GM12892 (cell line): ENCODE data around the gene PAX5.

ENCODE experiments used
- DNase-seq: peaks from one replicate; pipeline ENCODE4 v3.0.0; 2011; ENCODE audit not compliant: insufficient read length
- FAIRE-seq: peaks from 2 replicates; lab custom pipeline; 2011; peaks lifted over from hg19 to GRCh38; lab: Jason Lieb, UNC
- POLR2A ChIP-seq: IDR thresholded peaks from 2 replicates; pipeline ENCODE4 v1.6.1; 2011; ENCODE audit warnings: low read depth, low read length, control low read depth
- POLR2AphosphoS5 ChIP-seq: IDR thresholded peaks from 2 replicates; pipeline ENCODE4 v1.6.1; 2011; ENCODE audit warnings: low read depth, low read length, control low read depth
- TAF1 ChIP-seq: IDR thresholded peaks from 2 replicates; pipeline ENCODE4 v1.6.1; 2011; ENCODE audit warnings: low read depth, mild to moderate bottlenecking, control low read depth, low read length, borderline replicate concordance

PAX5 gene

GRCh38 chr9:36891341-36891811 lies 142.7 kb downstream of the PAX5 start:
- no peak for TF ChIP-seq POLR2AphosphoS5
- DNase-seq = no peak
- FAIRE-seq = no peak

DNA sequence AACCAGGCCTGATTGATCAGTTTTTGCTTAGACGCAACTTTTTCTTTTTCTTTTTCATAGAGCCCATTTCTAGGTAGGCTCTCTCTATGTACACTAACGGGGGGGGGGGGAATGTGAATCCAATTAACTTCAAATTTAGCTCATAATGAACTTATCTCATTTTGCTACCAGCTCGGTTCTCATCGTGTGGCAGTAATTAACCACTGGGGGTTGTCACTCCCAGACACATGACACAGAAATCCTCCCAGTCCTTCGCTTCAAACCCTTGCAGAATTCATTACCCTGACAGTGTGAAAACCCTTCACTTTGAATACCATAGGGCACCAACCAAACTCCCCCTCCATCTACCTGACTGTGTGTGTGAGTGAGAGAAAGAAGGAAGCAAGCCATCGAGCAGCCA lies 144.2 kb downstream of the PAX5 start:
- no peak for FAIRE-seq
- TF ChIP-seq TAF1 (no peak), POLR2A (no peak), POLR2AphosphoS5 (no peak)
- no peak for DNase-seq

GRCh38 chr9:36888551-36888950 lies 145.5 kb downstream of the PAX5 start:
- FAIRE-seq (no peak), DNase-seq (no peak)
- TF ChIP-seq TAF1 (no peak), POLR2A (no peak), POLR2AphosphoS5 (no peak)

DNA sequence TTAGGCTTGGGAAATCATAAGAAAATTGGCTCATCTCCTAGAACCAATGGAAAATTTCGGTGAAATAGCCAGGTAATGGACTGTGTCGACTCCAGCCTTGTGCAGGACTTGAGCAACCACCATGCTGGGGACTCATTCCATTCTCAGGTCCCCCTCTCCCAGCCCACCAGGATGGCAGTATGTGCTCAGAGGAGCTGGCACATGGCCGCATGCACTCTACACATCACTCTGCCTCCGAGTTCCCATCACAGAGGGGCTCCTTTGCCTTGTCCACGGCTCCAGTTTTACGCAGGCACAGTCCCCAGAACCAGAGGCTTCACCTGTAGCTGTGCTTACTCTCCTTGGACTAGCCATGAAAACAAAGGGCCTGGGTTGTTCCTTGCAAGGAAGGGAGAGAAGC lies 149.3 kb downstream of the PAX5 start:
- FAIRE-seq (no peak), DNase-seq (no peak)
- TF ChIP-seq TAF1 (no peak), POLR2A (no peak), POLR2AphosphoS5 (no peak)

GRCh38 chr9:36882594-36882993 lies 151.5 kb downstream of the PAX5 start:
- FAIRE-seq (no peak), DNase-seq (no peak)
- TF ChIP-seq TAF1 (no peak), POLR2A (no peak), POLR2AphosphoS5 (no peak)

- TF ChIP-seq POLR2AphosphoS5 (0 out of 2 replicates have a peak, but pooled peaks have one; percentile 17), TAF1 (no peak), POLR2A (0 out of 2 replicates have a peak, but pooled peaks have one; percentile 19)
- FAIRE-seq = no peak
Observed at GRCh38 chr9:36881743-36882441, 152.2 kb downstream of the PAX5 start.

GRCh38 chr9:36881316-36881715 lies 152.8 kb downstream of the PAX5 start:
- no peak for TF ChIP-seq TAF1
- TF ChIP-seq POLR2AphosphoS5 = no peak
- no peak for TF ChIP-seq POLR2A
- DNase-seq = no peak
- no peak for FAIRE-seq

More at GRCh38 chr9:36881743-36882441, 152.2 kb downstream of the PAX5 start:
- no peak for DNase-seq

GRCh38 chr9:36880075-36880474 lies 154.0 kb downstream of the PAX5 start:
- TF ChIP-seq POLR2A (no peak), TAF1 (no peak), POLR2AphosphoS5 (no peak)
- FAIRE-seq (peak; percentile 73), DNase-seq (no peak)

- FAIRE-seq = peak; percentile 95
Observed at GRCh38 chr9:36878986-36879982, 154.8 kb downstream of the PAX5 start.

DNA sequence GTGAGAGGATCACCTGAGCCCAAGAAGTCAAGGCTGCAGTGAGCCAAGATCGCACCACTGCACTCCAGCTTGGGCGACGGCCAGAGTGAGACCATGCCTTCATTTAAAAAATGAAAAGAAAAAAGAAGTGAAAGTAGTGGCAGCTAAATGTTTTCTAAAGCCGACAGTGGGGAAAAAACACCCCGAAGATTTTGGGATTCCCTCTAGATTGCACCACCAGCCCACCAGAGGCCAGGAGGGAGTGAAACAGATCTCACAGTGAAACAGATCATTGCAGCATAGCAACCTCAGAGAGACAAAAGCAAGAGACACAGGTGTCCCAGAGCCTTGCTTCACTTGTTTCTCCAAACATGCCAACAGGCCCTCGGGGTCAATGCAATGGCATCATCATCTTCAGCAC lies 156.8 kb downstream of the PAX5 start:
- no peak for DNase-seq
- TF ChIP-seq POLR2AphosphoS5 (no peak), TAF1 (no peak), POLR2A (no peak)
- peak; percentile 63 for FAIRE-seq

More at GRCh38 chr9:36878986-36879982, 154.8 kb downstream of the PAX5 start:
- TF ChIP-seq TAF1 = no peak
- no peak for TF ChIP-seq POLR2AphosphoS5
- TF ChIP-seq POLR2A = 0 out of 2 replicates have a peak, but pooled peaks have one; percentile 26
- DNase-seq = peak; percentile 77

DNA sequence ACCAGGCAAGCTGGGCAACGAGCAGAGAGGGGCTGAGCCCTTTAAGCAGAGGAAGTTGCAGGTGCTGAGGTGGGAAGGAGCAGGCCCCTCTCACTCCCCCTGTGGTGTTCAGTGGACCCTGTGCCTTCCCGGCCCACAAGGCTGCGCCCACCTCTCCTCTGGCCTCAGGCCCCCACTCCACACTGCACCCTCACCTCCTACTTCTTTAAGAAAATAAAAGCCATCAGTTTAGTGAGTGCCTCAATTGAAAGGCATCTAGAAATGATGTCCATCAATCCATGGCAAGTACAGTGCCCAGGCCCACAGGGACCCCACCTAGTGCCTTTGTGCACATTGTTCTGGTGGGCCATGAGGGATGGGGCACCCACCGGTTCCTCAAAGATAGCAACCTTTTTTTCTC lies 158.0 kb downstream of the PAX5 start:
- DNase-seq = no peak
- no peak for FAIRE-seq
- TF ChIP-seq POLR2A (no peak), POLR2AphosphoS5 (no peak; the same call in 1 of the 2 replicates), TAF1 (no peak)

- DNase-seq (no peak), FAIRE-seq (no peak)
- TF ChIP-seq POLR2AphosphoS5 (no peak), POLR2A (no peak), TAF1 (no peak)
Observed at GRCh38 chr9:36874921-36875320, 159.1 kb downstream of the PAX5 start.
